Measurements from ENCODE around the gene ZMYM2. TPM values are rescaled to one million over a fixed set of nuclear protein-coding genes. Genes with fewer than 3 reads are reported as not detected.

ZMYM2 gene
- total RNA-seq, 1 donor from 2014 or later = 87.6 TPM

DNA sequence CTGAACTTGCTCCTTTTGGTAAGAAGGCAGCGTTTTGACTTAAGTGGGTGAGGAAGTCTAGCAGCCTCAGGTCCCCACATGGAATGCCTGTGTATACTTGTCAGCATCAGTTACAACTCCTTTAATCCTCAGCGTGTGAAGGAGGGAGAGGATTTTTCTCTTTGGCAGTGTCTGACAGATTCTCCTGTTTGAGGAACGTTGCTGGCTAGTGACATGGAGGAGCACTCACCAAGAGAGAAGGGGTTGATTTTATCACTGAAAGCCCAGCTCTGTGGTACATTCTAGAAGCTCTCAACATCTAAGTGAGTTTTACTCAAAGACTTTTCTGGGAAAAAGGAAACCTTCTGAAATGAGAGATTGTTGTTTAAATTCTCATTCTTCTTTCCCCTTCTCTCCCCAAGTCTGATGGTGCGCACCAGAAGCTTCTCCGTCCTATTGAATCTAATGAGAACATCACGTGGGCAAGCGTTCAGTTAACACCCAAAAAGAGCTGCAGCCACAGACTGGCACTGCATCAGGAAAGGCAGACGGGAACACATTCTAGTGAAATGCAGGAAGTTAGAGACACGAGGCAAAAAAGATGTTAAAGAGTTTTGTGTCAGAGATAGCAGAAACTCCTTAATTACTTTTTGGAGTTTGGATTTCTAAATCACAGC, 144.1 kb downstream of the ZMYM2 start:
- DNase-seq (ENCODE audit: low spot score) = no peak

DNA sequence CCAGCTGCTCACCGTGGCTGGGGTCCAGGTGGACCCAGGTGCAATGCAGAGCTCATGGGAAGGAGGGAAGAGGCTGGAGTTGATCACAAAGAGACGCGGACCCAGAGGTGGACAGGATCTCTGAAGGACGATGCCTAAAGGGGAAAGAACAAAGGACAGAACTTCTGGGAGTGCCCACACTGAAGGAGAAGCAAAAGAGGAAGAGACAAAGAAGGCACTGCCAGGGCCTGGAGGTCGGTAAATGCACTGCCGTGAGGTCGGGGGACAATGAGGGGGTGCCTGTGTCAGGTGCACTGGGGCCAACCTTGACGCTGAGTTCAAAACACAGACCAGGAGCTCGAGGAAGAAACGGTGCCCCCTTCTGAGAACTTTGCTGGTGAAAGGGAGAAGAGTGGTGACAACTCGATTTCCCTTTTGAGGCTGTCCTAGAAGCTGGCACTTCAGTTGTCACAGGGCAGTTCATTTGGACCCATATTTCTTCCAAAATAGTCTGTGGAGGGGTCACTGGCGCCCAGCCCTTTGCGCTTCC, 146.7 kb downstream of the ZMYM2 start:
- no peak for DNase-seq (ENCODE audit: low spot score)

DNA sequence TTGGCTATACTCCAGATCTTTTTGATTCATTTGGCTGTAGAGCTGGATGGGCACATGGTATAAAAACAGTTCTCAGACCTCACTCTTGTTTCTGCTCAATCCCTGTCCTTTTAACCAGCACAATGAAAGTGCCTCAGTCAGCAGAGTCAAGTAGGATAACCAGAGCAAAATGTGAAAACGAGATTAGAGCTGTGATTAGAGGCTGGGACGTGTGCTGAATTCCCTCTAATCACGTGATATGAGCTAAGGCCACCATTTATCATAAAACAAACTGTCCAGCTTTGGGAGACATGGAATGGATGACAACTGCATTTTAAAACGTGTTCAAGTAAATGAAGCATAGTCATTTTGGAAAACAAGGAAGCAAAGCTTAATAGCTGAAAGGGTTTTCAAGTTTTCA, 148.2 kb downstream of the ZMYM2 start:
- DNase-seq (ENCODE audit: low spot score) = no peak

DNA sequence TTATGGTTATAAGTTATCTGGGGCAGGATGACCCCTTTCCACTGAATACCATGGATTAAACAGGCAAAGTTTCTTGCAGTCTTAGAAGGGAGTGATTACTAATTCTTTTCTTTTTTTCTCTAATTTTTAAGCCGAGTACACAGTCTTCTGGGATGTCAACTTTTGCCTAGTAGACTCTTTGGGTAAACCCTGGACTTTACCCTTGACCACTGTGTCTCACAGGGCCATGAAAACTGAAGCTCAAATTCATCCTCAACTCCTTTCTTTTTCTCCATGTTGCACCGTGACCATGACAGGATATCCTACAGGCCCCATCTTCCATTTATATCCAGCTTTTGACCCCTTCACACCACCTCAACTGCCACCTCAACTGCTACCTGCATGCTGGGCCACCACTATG, 150.5 kb downstream of the ZMYM2 start:
- DNase-seq (ENCODE audit: low spot score) = no peak

DNA sequence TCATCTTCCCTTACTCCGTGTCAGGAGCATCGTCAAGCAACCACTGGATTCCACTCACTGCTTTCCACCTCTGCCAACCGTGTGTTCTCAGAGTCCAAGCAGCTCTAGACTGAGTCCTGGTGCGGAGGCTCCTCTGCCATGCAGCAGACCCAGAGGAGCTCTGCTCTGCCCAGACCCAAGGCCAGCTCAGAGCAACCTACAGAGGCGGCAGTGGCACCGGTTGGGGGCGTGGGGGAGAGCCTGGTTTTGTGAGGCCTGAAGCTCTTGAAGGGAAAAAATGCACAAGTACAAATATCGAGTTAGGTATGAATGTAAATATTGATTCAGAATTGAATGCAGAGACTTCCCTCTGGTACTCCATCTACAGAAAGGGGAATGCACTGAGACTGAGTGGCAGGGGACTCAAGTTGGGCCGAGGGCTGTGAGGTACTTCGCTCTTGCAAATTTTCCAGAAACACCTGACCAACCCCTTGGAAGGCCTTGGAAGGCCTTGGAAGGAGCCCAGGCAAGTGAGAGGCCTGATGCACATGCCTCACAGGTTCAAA, 155.6 kb downstream of the ZMYM2 start:
- DNase-seq (ENCODE audit: low spot score) = no peak

DNA sequence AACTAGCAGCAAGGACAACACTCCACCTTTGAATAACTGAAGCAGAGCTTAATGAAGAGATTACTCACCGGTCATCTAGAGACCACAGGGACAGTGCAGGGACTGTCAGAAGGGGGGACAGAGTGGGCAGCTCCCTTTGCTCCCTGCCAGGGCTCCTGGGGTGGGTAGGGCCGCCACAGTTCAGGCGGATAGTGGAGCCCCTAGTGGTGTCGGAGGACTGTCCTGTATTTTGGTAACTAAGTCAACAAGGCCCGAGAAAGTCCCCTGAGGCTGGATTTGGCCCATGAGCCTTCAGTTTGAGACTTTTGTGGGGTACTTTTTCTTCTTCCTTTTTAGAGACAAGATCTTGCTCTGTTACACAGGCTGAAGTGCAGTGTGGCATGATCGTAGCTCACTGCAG, 157.7 kb downstream of the ZMYM2 start:
- DNase-seq (ENCODE audit: low spot score) = no peak

DNA sequence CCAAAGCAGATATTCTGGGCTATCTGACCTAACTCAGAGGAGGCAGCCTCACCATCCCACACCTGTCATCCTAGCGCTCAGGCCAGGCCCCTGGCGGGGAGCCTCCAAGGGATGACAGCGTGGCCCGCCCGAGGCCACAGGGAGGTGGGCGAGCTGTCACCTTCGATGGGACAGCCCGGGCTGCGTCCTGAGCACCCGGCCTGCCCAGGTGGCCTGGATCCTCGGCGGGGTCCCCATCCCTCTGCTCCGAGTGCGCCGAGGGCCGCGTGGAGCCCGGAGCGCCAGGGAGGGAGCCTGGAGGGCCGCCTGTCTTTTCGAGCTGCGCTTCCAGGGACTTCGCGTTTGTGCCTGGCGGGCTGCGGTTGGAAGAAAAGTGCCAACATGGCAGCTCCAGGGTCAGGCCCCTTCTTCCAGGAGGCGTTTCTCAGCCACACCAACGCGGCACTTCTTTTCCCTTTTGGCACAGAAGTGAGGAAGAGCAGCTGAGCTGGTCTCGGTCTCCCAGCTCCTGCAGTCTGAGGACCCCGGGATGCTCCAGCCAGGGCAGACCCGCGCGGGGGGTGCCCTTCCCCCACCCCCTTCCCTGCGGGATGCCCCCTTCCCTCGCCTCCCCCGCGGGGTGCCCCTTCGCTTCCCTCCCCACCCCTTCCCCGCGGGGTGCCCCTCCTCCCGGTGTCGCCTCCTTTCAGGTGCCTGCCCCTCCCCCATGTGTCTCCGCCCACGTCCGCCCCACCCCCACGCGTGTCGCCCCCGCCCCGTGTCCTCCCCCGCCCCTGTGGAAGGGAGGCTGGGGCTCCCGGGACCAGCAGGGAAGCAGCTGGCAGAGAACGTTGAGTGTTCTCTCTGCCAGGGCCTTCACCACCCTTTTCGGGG, 160.0 kb downstream of the ZMYM2 start:
- peak; percentile 78 for DNase-seq (ENCODE audit: low spot score)

DNA sequence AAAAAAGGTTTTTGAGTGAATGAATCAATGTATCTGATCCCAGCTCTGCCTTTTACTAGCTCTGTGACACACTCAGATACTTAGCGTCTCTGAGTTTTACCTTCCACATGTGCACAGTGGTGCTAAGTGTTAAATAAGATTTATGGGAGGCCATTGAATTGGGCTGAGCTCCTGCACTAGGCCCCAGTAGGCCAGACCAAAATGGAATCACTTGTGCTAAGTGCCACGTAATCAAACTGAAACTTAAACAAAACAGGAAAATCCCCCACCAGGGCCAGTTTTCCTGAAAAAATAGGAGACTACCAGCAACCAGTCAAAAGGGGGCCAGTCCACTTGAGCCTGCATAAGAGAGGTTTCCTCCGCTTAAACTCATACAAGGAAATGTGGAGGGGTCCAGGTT, 161.4 kb downstream of the ZMYM2 start:
- no peak for DNase-seq (ENCODE audit: low spot score)

DNA sequence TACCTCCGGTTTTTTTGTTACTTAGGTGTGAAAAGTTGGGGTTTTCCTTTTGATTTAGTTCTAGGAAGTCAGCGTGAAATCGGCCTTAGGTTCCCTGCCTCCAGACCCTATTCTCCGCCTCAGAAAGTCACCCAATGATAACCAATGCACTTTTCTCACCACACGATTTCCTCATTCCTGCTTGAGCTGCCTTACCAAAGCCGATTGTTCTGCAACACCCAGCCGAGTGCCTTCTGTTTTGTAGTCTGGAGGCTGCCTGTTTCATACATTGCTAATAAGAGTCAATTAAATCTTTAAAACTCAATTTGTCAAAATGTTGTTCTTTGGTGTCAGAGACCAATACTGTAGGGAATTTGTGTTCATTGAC, 162.6 kb downstream of the ZMYM2 start:
- DNase-seq (ENCODE audit: low spot score) = no peak

DNA sequence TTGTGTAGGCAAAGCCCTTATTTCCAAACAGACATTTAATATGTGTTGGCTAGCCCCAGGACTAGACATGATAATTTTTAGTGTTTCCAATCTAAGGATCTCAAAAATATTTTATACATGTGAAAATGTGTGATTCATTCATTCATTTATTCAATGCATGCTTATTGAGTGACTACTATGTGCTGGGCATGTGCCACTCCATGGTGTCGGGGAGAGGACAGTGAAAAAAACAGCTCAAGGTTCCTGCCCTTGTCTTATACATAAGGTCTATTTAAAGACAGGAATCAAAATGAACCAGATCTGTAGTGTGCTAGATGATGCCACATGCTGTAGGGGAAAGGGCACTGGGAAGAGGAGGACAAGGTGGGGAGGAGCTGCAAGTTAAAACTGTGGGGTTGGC, 165.8 kb downstream of the ZMYM2 start:
- DNase-seq (ENCODE audit: low spot score) = no peak

DNA sequence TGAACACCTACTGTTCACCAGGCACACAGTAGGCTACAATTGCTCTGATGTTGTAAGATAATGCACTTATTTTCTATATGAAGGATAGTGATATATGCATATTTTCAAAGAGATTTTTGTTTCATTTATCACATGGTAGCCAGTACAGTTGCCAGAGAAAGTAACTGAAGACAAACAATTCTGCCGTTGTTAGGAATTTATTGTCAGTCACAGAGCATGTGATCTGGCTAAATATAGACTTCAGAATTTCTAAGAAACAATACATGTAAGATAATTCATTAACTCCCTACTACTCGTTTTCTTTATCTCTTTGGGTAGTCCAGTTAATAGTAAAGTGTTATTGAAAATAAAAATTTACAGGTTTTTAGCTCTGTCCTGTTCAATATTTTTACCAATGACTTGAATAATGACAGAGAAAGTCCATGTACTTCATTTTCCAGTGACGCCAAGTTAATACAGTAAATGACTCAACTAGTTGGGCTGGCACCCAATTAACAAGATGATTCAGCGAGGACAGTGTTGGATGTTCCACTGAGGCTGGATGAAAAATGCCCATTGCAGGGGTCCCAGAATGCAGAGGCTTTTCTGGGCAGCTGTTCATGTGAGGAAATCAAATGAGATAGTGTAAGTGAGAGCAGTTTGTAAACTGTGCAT, 166.7 kb downstream of the ZMYM2 start:
- no peak for DNase-seq (ENCODE audit: low spot score)

DNA sequence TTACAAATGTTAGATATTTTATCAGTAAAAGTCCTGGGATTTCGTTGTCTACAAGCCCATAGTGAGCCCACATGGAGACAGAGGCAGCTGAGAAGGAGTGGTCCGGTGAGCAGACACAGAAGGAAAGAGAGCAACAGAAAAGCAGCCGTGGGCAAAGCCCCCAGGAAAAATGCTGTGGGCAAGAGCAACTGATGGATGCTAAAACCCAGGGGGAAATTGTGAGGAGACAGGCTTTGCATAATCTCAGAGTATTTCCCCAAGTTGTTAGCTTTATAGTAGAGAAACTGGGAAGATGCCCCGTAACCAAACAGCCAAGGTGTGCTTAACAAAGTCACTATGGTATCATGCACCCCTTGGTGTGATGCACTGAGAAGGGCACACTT, 167.2 kb downstream of the ZMYM2 start:
- no peak for DNase-seq (ENCODE audit: low spot score)

DNA sequence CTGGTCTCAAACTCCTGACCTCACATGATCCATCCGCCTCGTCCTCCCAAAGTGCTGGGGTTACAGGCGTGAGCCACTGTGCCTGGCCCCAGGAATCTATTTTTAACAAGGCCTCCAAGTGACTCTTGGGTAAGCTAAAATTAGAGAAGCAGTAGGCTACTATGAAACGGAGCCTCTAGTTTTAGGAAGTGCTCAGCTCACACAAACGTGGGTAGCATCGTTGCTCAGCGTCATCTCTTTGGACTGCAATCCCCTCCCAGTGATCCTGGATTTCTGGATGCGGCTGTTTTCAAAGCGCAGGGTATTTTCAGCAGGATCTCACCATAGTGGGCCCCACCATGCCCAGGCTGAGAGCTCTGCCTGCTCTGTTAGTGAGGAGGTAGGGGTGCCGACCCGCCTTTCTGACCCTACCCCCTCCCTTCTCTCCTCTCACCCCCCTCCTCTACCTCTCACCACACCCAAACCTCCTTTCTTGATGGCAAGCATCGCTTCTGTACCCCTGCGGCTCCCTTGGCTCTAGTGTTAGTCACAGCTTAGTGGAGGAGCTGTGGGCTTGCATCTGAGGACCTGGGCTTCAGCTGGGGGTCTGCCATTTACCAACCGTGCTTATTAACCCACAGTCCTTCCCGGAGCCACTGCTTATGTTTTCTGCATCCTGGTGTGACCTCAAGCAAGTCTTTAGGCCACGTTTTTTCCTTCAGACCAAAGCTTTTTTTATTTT, 168.2 kb downstream of the ZMYM2 start:
- peak; percentile 68 for DNase-seq (ENCODE audit: low spot score)

DNA sequence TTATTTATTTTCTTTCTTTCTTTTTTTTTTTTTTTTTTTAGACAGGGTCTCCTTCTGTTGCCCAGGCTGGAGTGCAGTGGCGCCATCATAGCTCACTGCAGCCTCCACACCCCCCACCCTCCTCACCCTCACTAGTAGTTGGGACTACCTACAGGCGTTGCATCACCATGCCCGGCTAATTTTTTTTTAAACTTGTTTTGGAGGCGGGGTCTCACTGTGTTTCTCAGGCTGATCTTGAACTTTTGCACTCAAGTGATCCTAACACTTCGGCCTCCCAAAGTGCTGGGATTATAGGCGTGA, 168.7 kb downstream of the ZMYM2 start:
- no peak for DNase-seq (ENCODE audit: low spot score)

DNA sequence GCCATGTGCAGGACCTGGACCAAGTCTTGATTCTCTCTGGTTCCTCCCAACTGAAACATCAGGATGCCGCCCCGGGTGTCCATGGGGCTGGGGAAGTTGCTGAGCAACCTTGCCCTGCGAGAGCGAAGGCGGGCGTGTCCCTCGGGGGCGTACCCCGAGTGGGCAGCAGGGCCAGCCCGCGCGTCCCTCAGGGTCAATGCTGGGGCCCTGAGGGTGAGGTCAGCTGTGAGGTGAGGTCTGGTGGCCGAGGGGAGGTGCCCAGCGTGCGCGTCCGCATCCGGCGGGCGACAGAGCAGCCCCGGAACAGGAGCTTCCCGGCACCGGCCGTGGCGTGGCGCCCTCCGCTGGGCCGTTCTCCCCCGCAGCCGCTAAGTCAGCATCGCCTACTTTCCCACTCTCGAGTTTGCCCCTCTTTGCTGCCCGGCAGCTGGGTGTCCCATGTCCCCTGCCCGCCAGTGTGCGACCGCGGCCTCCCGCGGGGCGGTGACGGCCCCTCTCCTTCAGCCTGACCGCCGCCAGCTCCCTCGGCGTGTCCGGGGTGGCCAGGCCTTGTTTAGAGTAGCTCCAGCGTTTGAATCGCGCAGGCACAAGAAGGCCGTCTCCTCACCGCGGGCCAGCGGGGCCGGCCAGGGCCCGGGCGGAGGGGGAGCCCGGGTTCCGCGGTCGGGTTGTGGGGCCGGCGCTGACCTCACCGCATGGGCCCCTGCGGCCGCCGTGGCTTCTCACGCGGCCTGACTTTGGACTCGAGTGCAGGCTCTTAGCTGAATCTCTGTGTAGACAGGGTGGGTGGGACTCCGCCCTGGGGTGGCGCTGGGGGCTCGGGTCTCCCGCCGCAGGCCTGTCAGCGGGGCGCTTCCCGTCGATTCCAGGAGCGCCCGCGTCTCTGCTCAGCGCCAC, 169.3 kb downstream of the ZMYM2 start:
- DNase-seq (ENCODE audit: low spot score) = peak; percentile 69

DNA sequence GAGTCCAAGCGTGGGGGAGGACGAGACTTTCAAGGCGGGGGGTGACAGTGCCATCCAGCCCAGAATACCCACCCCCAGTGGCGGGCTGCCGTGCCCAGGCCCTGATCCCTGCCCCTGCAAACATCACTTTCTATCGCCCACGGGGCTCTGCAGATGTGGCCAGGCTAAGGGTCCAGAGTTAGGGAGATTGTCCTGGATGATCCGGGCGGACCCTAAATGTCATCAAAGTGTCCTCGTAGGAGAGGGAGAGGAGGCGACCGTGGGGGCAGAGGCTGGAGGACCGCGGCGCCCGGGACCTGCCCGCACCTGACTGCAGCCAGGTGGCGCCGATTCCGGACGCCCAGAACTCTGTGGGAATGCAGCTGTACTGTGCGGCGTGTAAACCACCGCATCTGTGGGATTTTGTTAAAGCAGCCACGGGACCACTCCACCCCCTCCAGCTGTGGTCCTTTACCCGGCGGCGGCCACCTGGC, 170.0 kb downstream of the ZMYM2 start:
- DNase-seq (ENCODE audit: low spot score) = no peak

DNA sequence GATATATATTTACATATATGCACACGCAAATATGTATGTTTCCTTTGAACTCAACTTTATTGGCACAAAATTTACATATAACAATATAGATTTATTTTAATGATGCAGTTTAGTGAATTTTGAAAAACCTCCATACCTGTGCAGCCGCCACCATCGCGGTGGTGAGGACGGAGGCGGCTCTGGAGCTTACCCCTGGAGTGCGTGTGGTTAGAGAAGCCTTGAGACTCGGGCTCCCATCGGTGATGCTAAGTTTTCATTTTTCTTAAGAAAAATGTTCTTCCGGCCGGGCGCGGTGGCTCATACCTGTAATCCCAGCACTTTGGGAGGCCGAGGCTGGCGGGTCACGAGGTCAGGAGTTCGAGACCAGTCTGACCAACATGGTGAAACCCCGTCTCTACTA, 170.5 kb downstream of the ZMYM2 start:
- DNase-seq (ENCODE audit: low spot score) = no peak

DNA sequence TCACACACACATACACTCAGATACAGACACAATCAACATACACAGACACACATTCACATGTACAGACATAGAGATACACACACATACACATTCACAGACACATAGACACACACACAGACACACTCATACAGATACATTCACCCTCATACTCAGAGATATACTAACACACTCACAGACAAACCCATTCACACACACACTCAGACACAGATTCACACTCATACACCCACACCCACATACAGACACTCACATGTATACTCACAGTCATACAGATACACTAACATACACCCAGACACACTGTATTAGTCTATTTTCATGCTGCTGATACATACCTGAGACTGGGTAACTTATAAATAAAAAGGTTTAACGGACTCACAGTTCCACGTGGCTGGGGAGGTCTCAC, 171.5 kb downstream of the ZMYM2 start:
- DNase-seq (ENCODE audit: low spot score) = no peak

DNA sequence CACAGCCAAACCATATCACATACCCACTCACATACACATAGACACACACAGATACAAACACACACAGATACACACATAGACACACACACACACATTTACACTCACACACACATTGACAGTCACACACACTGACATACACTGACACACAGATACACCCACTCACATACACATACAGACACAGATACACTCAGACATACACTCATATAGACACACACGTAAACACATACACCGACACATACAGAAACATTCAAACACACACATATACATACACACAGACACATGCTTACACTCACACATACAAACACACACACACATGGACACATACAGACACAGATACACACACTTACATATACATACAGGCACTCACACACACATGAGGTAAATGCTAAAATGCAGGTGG, 172.1 kb downstream of the ZMYM2 start:
- no peak for DNase-seq (ENCODE audit: low spot score)

DNA sequence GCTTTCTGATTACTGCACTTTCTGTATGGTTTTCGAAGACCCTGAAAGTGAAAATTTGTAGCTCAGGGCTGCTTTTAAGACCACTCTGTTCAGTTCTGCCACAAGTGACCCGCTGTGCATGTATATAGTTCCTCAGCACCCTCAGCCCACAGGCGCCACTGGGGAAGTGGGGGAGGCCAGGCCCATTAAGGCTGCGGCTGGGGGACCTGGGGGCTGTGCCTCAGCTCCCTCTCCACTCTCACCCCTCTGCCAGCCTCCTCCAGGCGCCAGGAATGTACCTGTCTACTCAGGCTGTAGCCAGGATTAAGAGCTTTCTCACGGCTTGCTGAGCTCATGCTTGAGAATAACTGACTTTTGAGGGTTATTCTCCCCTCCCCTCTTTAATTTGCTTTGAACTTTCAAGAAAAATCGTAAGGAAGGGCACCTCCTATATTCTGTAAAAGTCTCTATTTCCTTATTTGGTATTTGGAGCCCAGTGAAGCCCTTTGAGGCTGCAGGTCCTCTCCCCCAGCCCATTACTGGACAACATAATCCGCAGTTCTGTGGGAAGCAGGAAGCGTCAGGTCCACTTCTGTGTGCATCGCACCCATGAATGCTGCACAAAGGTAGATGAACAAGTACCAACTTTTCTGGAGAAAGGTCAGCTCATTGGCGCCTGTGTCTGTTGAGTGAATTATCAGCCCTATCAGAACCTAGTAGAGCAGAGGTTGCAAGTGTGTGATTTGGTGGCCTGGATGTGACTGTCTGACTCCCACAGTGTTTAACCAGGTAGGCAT, 172.7 kb downstream of the ZMYM2 start:
- DNase-seq (ENCODE audit: low spot score) = no peak

Measured in umbilical cord (tissue), 2 donors.